GM11168 (cell line): ENCODE measurements around the gene MATR3.

Experiments used
- in situ Hi-C: fragments of 300-500 bp; cut with MboI; formaldehyde crosslinking; loops from one replicate; pipeline ENCODE4 v1.12.0; 2022; ENCODE audit warnings: low sequenced_read_pairs; ENCODE audit not compliant: unreplicated experiment

Gene MATR3

GRCh38 chr5:139293507-139294373, at the start of gene MATR3:
Gene MATR3, plus strand, starts transcription at chr5:139293740. Its CDS starts 13,676 bp downstream, at chr5:139307416.
- in situ Hi-C loops = no loop called here

GRCh38 chr5:139245637-139246339, 47.8 kb upstream of the MATR3 start:
- in situ Hi-C loops = no loop called here

DNA sequence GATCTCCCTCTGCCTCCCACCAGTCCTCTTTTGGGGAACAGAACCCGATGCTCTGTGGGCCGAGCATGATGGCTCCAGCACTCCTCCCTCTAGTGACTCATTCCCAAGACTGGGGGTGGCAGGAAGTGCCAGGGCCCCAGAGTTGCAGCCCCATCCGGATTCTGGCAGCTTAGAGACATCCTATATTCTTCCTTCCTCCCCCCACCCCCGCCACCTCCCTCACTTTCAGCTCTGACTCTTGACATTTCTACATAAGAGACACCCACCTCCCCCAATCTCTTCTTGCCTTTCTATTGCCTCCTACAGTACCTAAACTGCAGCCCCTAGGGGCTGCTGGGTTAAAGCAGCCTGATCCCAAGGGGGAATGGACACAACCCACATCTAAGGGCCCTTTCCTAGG, 47.1 kb upstream of the MATR3 start:
- in situ Hi-C loops = no loop called here

GRCh38 chr5:139248826-139249453, 44.6 kb upstream of the MATR3 start:
- in situ Hi-C loops = no loop called here

DNA sequence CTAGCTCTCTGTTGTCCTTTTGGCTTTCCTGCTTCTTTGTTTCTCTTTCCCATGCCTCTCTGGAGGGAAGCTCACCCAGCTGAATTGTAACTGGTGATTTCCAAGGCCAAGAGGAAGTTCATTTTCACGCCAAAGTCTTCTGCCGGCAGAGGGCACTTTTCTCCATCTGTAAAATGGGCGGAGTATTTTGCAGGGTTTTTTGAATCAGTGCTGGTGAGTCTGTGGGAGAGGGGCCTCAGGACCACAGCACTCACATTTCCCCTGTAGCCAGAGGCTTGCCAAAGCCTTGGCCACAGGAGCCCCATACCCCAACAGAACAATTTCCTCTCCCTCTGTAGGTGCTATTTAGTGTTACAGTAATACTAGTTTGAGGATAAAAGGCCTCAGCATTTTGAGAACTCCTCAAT, 42.3 kb upstream of the MATR3 start:
- in situ Hi-C loops = loop anchor here (25.0 kb wide), 1 partner anchor 614 kb away; no protein-coding TSS in a partner anchor

GRCh38 chr5:139251695-139252288, 41.7 kb upstream of the MATR3 start:
- in situ Hi-C loops = loop anchor here (25.0 kb wide), 1 partner anchor 614 kb away; no protein-coding TSS in a partner anchor

GRCh38 chr5:139253115-139253514, 40.4 kb upstream of the MATR3 start:
- in situ Hi-C loops = loop anchor here (25.0 kb wide), 1 partner anchor 616 kb away; no protein-coding TSS in a partner anchor

DNA sequence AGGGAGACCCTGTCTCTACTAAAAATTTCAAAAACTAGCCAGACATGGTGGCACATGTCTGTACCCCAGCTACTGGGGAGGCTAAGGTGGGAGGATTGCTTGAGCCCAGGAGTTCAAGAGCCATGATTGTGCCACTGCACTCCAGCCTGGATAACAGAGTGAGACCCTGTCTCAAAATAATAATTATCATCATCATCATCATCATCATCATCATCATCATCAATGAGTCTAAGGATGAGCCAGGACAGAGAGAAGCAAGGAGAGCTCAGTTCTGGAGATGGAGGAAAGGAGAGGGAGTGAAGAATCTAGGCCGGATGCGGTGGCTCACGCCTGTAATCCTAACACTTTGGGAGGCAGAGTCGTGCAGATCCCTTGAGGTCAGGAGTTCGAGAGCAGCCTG, 36.7 kb upstream of the MATR3 start:
- in situ Hi-C loops = loop anchor here (25.0 kb wide), 1 partner anchor 620 kb away; no protein-coding TSS in a partner anchor

DNA sequence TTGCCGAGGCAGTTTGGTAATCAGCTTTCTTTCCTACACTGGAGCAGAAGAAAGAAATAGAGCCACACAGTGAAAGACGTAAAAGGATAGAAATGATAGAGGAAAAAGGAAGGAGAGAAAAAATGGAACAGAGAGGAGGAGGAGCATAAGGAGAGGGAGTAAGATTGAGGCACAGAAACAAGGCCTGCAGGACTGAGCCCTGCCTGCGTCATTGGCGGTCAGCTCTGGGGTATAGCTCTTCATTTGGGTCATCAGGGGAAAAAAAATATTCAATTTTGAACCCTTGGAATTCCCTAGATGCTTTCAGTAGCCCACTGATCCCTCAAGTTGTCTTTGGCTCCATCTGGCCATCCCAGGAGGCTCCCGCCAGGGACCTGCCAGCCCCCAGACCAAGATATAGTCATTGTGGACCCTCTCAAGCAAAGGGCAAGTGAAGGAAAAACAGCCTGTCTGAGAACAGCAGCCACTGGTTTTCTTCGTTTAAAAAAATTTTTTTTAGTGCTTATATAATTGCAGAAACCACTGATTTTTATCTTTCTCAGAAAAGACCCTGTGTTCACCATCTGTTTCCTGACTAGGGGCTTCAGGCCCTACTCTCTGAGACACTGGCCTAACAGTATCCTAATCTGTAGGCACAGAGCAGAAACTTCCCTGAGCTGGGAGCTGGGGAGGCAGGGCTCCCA, 31.3 kb upstream of the MATR3 start:
- in situ Hi-C loops = loop anchor here (25.0 kb wide), 1 partner anchor 625 kb away; no protein-coding TSS in a partner anchor

- in situ Hi-C loops = loop anchor here (25.0 kb wide), 1 partner anchor 626 kb away; no protein-coding TSS in a partner anchor
Measured at GRCh38 chr5:139262742-139263445, 30.6 kb upstream of the MATR3 start.

DNA sequence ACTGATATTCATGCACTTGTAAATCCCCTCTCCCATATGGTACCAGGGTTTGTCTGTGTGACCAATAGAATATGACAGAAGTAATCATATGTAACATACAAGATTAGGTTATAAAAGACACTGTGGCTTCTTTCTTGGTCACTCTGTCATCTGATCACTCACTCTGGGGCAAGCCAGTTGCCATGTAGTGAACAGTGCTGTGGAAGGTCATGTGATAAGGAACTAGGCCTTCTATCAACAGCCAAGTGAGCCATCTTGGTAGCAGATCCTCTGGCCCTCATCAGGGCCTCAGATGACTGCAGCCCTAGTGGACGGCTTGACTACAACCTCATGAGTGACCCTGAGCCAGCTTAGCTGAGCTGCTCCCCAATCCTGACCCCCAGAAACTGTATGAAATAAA, 30.0 kb upstream of the MATR3 start:
- in situ Hi-C loops = loop anchor here (25.0 kb wide), 1 partner anchor 626 kb away; no protein-coding TSS in a partner anchor

- in situ Hi-C loops = loop anchor here (25.0 kb wide), 1 partner anchor 627 kb away; no protein-coding TSS in a partner anchor
Measured at GRCh38 chr5:139263946-139264345, 29.6 kb upstream of the MATR3 start.

DNA sequence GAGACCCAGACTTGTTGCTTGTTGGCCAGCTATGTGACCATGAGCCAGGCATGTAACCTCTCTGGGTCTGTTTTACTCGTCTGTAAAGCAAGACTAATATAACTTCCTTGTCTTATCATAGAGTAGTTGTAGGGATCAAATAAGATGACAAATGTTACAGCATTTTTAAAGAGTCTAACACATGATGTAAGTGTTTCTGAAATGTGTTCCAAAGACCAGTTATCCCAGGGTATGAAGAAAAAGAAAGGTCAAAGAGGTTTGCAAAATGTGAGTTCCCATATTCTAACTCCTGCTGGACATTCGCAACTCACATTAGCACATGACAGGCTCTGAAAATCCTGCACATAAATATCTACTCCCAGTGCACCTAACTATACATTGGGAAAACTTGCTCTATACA, 28.5 kb upstream of the MATR3 start:
- in situ Hi-C loops = loop anchor here (25.0 kb wide), 1 partner anchor 628 kb away; no protein-coding TSS in a partner anchor

DNA sequence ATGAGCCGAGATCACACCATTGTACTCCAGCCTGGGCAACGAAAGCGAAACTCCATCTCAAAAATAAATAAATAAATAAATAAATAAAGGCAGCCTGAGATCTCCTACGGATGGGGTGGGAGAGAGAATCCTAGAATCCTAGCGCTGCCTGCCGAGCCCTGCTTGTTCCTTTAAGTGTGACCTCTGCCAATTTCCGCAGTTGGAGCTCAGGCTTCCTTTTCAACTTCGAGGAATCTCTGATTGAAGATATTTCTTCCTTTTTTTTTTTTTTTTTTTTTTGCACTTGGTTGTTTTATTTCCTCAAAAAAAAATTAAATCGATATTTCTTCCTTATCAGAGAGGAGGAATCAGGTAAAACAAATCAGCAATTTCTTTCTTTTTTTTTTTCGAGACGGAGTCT, 27.3 kb upstream of the MATR3 start:
- in situ Hi-C loops = loop anchor here (25.0 kb wide), 1 partner anchor 629 kb away; no protein-coding TSS in a partner anchor

DNA sequence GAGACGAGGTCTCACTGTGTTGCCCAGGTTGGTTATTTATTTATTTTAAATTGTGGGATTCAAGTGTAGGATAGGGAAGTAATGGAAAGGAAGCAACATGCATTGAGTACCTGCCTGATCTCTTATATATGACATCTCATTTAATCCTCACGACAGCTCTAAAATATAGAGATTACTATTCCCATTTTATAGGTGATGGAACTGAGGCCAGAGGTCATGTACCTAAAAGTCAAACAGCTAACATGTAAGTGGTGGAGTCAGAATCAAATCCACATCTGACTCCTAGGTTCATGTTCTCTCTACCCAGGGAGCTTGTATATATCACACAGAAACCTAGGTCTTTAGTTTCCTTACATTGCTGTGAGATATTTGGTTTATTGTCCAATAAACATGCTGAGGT, 26.1 kb upstream of the MATR3 start:
- in situ Hi-C loops = loop anchor here (25.0 kb wide), 1 partner anchor 630 kb away; no protein-coding TSS in a partner anchor

DNA sequence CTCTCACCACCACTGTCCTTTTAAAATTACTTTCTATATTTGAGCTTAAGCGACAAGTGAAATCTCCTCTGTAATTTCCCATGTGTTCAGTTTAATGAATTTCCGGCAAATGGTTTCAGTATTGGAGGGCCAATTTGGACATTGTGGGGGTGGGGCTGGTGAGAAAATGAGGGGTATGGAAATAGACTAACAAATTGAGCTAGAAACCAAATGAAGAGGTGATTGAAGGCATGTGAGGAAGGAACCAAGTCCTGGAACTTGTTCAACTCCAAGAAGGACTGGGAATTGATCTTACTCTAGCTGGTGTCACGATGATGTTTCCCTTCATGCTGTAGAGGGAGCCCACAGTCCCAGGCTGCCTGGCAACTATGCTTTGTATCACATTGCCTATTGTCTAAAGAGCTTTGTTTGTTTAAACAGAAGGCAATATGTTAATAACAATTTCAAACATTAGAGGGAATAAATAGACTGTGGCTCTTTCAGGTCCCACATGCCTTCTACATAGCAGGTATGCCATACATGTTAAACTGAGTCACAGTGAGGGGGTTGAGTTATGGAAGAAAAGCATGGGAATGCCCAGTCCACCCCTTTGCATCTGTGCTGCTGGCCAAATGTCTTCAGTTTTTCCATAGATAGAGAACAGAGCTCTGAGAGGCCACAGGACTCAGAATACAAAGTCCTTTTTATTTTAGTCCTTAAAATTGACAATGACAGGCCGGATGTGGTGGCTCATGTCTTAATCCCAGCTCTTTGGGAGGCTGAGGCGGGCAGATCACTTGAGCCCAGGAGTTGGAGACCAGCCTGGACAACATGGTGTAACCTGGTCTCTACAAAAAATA, 25.0 kb upstream of the MATR3 start:
- in situ Hi-C loops = loop anchor here (25.0 kb wide), 1 partner anchor 631 kb away; no protein-coding TSS in a partner anchor

DNA sequence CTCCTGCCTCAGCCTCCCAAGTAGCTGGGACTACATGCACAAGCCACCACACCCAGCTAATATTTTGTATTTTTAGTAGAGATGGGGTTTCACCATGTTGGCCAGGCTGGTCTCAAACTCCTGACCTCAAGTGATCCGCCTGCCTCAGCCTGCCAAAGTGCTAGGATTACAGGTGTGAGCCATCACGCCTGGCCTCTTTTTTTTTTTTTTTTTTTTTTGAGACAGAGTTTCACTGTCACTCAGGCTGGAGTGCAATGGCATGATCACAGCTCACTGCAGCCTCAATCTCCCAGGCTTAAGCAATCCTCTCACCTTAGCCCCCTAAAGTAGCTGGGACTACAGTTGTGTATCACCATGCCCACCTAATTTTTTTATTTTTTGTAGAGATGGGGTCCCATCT, 22.8 kb upstream of the MATR3 start:
- in situ Hi-C loops = loop anchor here (25.0 kb wide), 1 partner anchor 633 kb away; no protein-coding TSS in a partner anchor
